PC-3 (cell line): Measurements from ENCODE around the gene RTL10. TPM values are rescaled to one million over a fixed set of nuclear protein-coding genes. Genes with fewer than 3 reads are reported as not detected.
"Not testable (repeated sequence)": the region's sequence is repeated elsewhere in the genome, so short reads cannot be mapped to it uniquely, and the experiment has no call there.

Experiments used
- ATAC-seq: fragments of 200-7000 bp; cut with Tn5 transposase; 2 replicates; pipeline ENCODE4 v1.9.1; 2020; ENCODE audit warnings: mild to moderate bottlenecking, moderate library complexity
- BruUV-seq: library from RNA; stranded (reverse); fragments of 400-500 nt; replicated peaks from 2 replicates; lab custom pipeline; 2021; lab: Mats Ljungman, UMichigan
- CTCF ChIA-PET: fragments of 300-600 bp; sonication (Branson Sonifier 250); formaldehyde crosslinking; loops from one replicate; lab custom pipeline; 2022; ENCODE audit warnings: antibody characterized with exemption; lab: Charles Lee
- POLR2A ChIA-PET: fragments of 300-600 bp; sonication (Branson Sonifier 250); formaldehyde crosslinking; loops from one replicate; lab custom pipeline; 2022; ENCODE audit warnings: antibody characterized with exemption; ENCODE audit not compliant: unreplicated experiment; lab: Charles Lee
- DNase-seq: peaks from one replicate; pipeline ENCODE4 v3.0.0-alpha.2; 2015
- H2AFZ ChIP-seq: fragments of 300-600 bp; sonication (generic); 2 replicates; pipeline ENCODE4 v1.6.0; 2016; ENCODE audit warnings: antibody characterized with exemption, low read length
- H3F3A ChIP-seq: fragments of 300-600 bp; sonication (generic); one replicate; pipeline ENCODE4 v1.6.0; 2017; ENCODE audit warnings: antibody characterized with exemption, low read length, control low read depth, mild to moderate bottlenecking; ENCODE audit not compliant: unreplicated experiment
- H3K27ac ChIP-seq: fragments of 300-600 bp; sonication (generic); 2 replicates; pipeline ENCODE4 v1.5.1; 2016; ENCODE audit warnings: mild to moderate bottlenecking, low read length
- H3K27me3 ChIP-seq: fragments of 300-600 bp; sonication (generic); 2 replicates; pipeline ENCODE4 v1.6.1; 2016; ENCODE audit warnings: low read length, mixed read lengths
- H3K36me3 ChIP-seq: fragments of 300-600 bp; sonication (generic); 2 replicates; pipeline ENCODE4 v1.6.1; 2016; ENCODE audit warnings: low read depth, mixed run types, low read length, mixed read lengths
- H3K4me1 ChIP-seq: fragments of 300-600 bp; sonication (generic); 2 replicates; pipeline ENCODE4 v1.5.1; 2016; ENCODE audit warnings: low read length; ENCODE audit not compliant: insufficient read depth
- H3K4me2 ChIP-seq: fragments of 300-600 bp; sonication (generic); 2 replicates; pipeline ENCODE4 v1.6.0; 2016; ENCODE audit warnings: low read length
- H3K4me3 ChIP-seq: fragments of 300-600 bp; sonication (generic); 2 replicates; pipeline ENCODE4 v1.5.1; 2016; ENCODE audit warnings: mild to moderate bottlenecking, low read length, mixed read lengths
- H3K79me2 ChIP-seq: fragments of 300-600 bp; sonication (generic); 2 replicates; pipeline ENCODE4 v1.6.1; 2017; ENCODE audit warnings: low read length, mixed read lengths
- H3K9ac ChIP-seq: fragments of 300-600 bp; sonication (generic); 2 replicates; pipeline ENCODE4 v1.6.0; 2016; ENCODE audit warnings: mild to moderate bottlenecking, low read length
- H3K9me2 ChIP-seq: fragments of 300-600 bp; sonication (generic); replicated peaks from 2 replicates; pipeline ENCODE4 v1.6.1; 2016; ENCODE audit warnings: mixed run types, low read length, mixed read lengths
- H3K9me3 ChIP-seq: fragments of 300-600 bp; sonication (generic); 2 replicates; pipeline ENCODE4 v1.6.1; 2016; ENCODE audit warnings: low read length, mixed read lengths
- H4K20me1 ChIP-seq: fragments of 300-600 bp; sonication (generic); 2 replicates; pipeline ENCODE4 v1.6.1; 2016; ENCODE audit warnings: low read length, mixed read lengths
- CTCF ChIP-seq: fragments of 300-600 bp; sonication (generic); conservative IDR thresholded peaks from 2 replicates; pipeline ENCODE4 v1.5.1; 2017; ENCODE audit warnings: antibody characterized with exemption, low read depth, mild to moderate bottlenecking, low read length
- EZH2 ChIP-seq: fragments of 300-600 bp; sonication (generic); IDR thresholded peaks from one replicate; pipeline ENCODE4 v1.6.1; 2017; ENCODE audit warnings: antibody characterized with exemption, mild to moderate bottlenecking, low read length; ENCODE audit not compliant: unreplicated experiment
- EZH2phosphoT487 ChIP-seq: fragments of 300-600 bp; sonication (generic); IDR thresholded peaks from 2 replicates; pipeline ENCODE4 v1.6.1; 2018; ENCODE audit warnings: mild to moderate bottlenecking, antibody characterized with exemption, low read length, borderline replicate concordance
- intact Hi-C: fragments of 100-400 bp; cut with micrococcal nuclease; formaldehyde crosslinking; loops from 2 replicates; pipeline ENCODE4 v1.9.0; 2023
- total RNA-seq: library from RNA; depleted of rRNA; stranded (reverse); fragments of >200 nt; gene quantifications from 2 replicates; pipeline ENCODE4 v1.2.3, GENCODE V29; 2014

The RTL10 gene
- total RNA-seq, 1 experiment from 2014 or later = 7.8 TPM

DNA sequence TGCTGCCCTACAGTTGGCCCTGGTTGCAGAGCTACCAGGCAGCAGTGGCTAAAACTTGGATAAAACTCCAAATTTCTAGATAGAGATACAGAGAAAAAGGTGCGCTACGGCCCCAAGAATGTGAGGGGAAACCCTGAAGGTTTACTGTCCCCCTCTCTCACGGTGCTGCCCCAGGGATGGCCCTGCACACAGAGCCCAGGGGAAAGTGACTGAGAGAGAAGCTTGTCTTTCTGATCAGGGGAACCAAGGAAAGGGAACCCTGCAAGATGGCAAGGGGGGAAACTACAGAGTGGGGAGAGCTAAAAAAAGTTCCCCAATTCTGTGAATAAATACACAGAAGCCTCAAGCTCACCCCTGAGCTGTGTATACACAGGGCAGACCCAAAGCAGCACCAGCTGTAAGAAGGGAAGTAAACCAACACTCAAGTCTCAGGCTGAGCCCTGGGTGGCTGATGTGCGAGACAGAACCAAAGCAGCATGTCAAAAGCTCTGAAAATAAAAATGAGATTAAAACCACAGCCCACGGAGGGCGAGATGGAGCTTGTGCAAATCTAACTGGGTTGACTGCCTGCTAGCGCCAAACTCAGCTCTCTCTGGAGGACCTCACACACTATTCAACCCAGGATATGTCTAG lies 22.1 kb downstream of the RTL10 start:
- Histone ChIP-seq H3K9ac (no peak overlapping the region), H3K4me1 (no peaks in the 10 kb centered on the region; the same call in 1 of the 2 replicates), H3K27me3 (no peaks in the 10 kb centered on the region), H3K36me3 (no peaks in the 10 kb centered on the region), H3F3A (no peaks in the 10 kb centered on the region), H2AFZ (no peak overlapping the region), H3K79me2 (0 out of 2 replicates have a peak, but pooled peaks cover 11% of the 10 kb centered on the region), H3K4me2 (no peak overlapping the region), H3K27ac (no peak overlapping the region), H3K9me2 (no peaks in the 10 kb centered on the region), H4K20me1 (no peaks in the 10 kb centered on the region), H3K4me3 (no peak overlapping the region), H3K9me3 (no peaks in the 10 kb centered on the region)
- TF ChIP-seq CTCF (no peak), EZH2 (no peak), EZH2phosphoT487 (no peak)
- DNase-seq = no peak
- ChIA-PET POLR2A (no interaction called here), CTCF (no interaction called here)
- BruUV-seq = no TSS peak
- intact Hi-C loops = no loop called here
- no peak for ATAC-seq

GRCh38 chr22:19831979-19832378 lies 22.7 kb downstream of the RTL10 start:
- ATAC-seq, H2AFZ ChIP-seq, H3K9me2 ChIP-seq, H3K27me3 ChIP-seq, BruUV-seq, H3F3A ChIP-seq, POLR2A ChIA-PET, DNase-seq, H3K36me3 ChIP-seq, H3K9me3 ChIP-seq, H3K27ac ChIP-seq, H3K4me2 ChIP-seq, H3K4me1 ChIP-seq, intact Hi-C loops, H3K4me3 ChIP-seq, H3K9ac ChIP-seq, CTCF ChIA-PET, H4K20me1 ChIP-seq: not testable (repeated sequence)
- H3K79me2 ChIP-seq = 0 out of 2 replicates have a peak, but pooled peaks cover 11% of the 10 kb centered on the region

GRCh38 chr22:19831016-19831415 lies 23.7 kb downstream of the RTL10 start:
- Histone ChIP-seq H3F3A (no peaks in the 10 kb centered on the region), H3K9me2 (no peaks in the 10 kb centered on the region), H2AFZ (no peak overlapping the region), H3K4me3 (no peak overlapping the region), H3K36me3 (no peaks in the 10 kb centered on the region), H3K9me3 (no peaks in the 10 kb centered on the region), H3K9ac (no peak overlapping the region), H4K20me1 (no peaks in the 10 kb centered on the region), H3K27ac (no peak overlapping the region), H3K4me1 (no peaks in the 10 kb centered on the region), H3K4me2 (no peak overlapping the region), H3K27me3 (no peaks in the 10 kb centered on the region), H3K79me2 (0 out of 2 replicates have a peak, but pooled peaks cover 5% of the 10 kb centered on the region)
- TF ChIP-seq EZH2 = no peak
- TF ChIP-seq CTCF = no peak
- no peak for TF ChIP-seq EZH2phosphoT487
- ATAC-seq (no peak), DNase-seq (no peak)
- CTCF ChIA-PET = no interaction called here
- POLR2A ChIA-PET = no interaction called here
- no TSS peak for BruUV-seq
- intact Hi-C loops = no loop called here
